Effector memory CD4-positive, alpha-beta T cell (primary cell): ENCODE measurements around the gene HAPSTR1.

Experiments
- DNase-seq, 3 donors: peaks; one replicate each; pipeline ENCODE4 v3.0.0-alpha.2; 2020
- H3K27ac ChIP-seq: 2 replicates; pipeline ENCODE4 v1.7.0; 2013; ENCODE audit warnings: mild to moderate bottlenecking, low read length, moderate library complexity; ENCODE audit not compliant: insufficient read depth, poor library complexity, severe bottlenecking
- H3K27me3 ChIP-seq: replicated peaks from 2 replicates; pipeline ENCODE4 v1.7.0; 2013; ENCODE audit warnings: mild to moderate bottlenecking, low read length; ENCODE audit not compliant: insufficient read depth, control insufficient read depth, poor library complexity, severe bottlenecking
- H3K36me3 ChIP-seq: 2 replicates; pipeline ENCODE4 v1.7.0; 2013; ENCODE audit warnings: mild to moderate bottlenecking, low read length, moderate library complexity; ENCODE audit not compliant: control insufficient read depth, insufficient read depth
- H3K4me1 ChIP-seq: 2 replicates; pipeline ENCODE4 v1.7.0; 2013; ENCODE audit warnings: low read length, mild to moderate bottlenecking; ENCODE audit not compliant: control insufficient read depth, insufficient read depth, poor library complexity, severe bottlenecking
- H3K4me3 ChIP-seq: 2 replicates; pipeline ENCODE4 v1.7.0; 2013; ENCODE audit warnings: low read length, low read depth, mild to moderate bottlenecking; ENCODE audit not compliant: insufficient read depth, poor library complexity, severe bottlenecking
- H3K9me3 ChIP-seq: 2 replicates; pipeline ENCODE4 v1.7.0; 2013; ENCODE audit warnings: mild to moderate bottlenecking, low read length, moderate library complexity; ENCODE audit not compliant: control insufficient read depth

The HAPSTR1 gene

GRCh38 chr16:9116141-9116540, 24.7 kb downstream of the HAPSTR1 start:
- no peaks in the 10 kb centered on the region for H3K9me3 ChIP-seq
- H3K4me3 ChIP-seq: no peak overlapping the region
- H3K36me3 ChIP-seq: peaks cover 35% of the 10 kb centered on the region
- H3K4me1 ChIP-seq: peaks cover 20% of the 10 kb centered on the region
- no peaks in the 10 kb centered on the region for H3K27me3 ChIP-seq
- no peak for DNase-seq
- no peak overlapping the region for H3K27ac ChIP-seq

- Histone ChIP-seq H3K36me3 (peaks cover 35% of the 10 kb centered on the region), H3K4me1 (peaks cover 3% of the 10 kb centered on the region), H3K27ac (no peak overlapping the region), H3K9me3 (no peaks in the 10 kb centered on the region), H3K27me3 (no peaks in the 10 kb centered on the region), H3K4me3 (no peak overlapping the region)
- DNase-seq: no peak
Observed at GRCh38 chr16:9118170-9118569, 26.7 kb downstream of the HAPSTR1 start.

- Histone ChIP-seq H3K4me1 (peaks cover 6% of the 10 kb centered on the region), H3K4me3 (no peak overlapping the region), H3K27ac (no peak overlapping the region), H3K9me3 (no peaks in the 10 kb centered on the region), H3K27me3 (no peaks in the 10 kb centered on the region), H3K36me3 (peaks cover 32% of the 10 kb centered on the region)
- no peak for DNase-seq
Observed at GRCh38 chr16:9119795-9120194, 28.4 kb downstream of the HAPSTR1 start.

- Histone ChIP-seq H3K36me3 (peaks cover 15% of the 10 kb centered on the region), H3K4me3 (no peak overlapping the region), H3K27ac (no peak overlapping the region), H3K4me1 (peaks cover 12% of the 10 kb centered on the region), H3K27me3 (no peaks in the 10 kb centered on the region), H3K9me3 (no peaks in the 10 kb centered on the region)
- DNase-seq: no peak
Observed at GRCh38 chr16:9122342-9122741, 30.9 kb downstream of the HAPSTR1 start.

- DNase-seq: no peak
- Histone ChIP-seq H3K4me1 (peaks cover 18% of the 10 kb centered on the region), H3K27me3 (no peaks in the 10 kb centered on the region), H3K27ac (no peak overlapping the region), H3K4me3 (no peak overlapping the region), H3K9me3 (no peaks in the 10 kb centered on the region), H3K36me3 (peaks cover 9% of the 10 kb centered on the region)
Observed at GRCh38 chr16:9122969-9123368, 31.5 kb downstream of the HAPSTR1 start.

GRCh38 chr16:9123401-9123800, 32.0 kb downstream of the HAPSTR1 start:
- peaks cover 9% of the 10 kb centered on the region for H3K36me3 ChIP-seq
- no peak overlapping the region for H3K4me3 ChIP-seq
- H3K9me3 ChIP-seq: no peaks in the 10 kb centered on the region
- H3K27me3 ChIP-seq: no peaks in the 10 kb centered on the region
- no peak overlapping the region for H3K27ac ChIP-seq
- peaks cover 19% of the 10 kb centered on the region for H3K4me1 ChIP-seq
- no peak for DNase-seq

GRCh38 chr16:9123871-9124270, 32.4 kb downstream of the HAPSTR1 start:
- H3K27ac ChIP-seq: no peak overlapping the region
- peaks cover 19% of the 10 kb centered on the region for H3K4me1 ChIP-seq
- H3K4me3 ChIP-seq: no peak overlapping the region
- peaks cover 9% of the 10 kb centered on the region for H3K36me3 ChIP-seq
- no peak for DNase-seq
- H3K27me3 ChIP-seq: no peaks in the 10 kb centered on the region
- no peaks in the 10 kb centered on the region for H3K9me3 ChIP-seq

- Histone ChIP-seq H3K27me3 (no peaks in the 10 kb centered on the region), H3K9me3 (no peaks in the 10 kb centered on the region), H3K4me3 (no peak overlapping the region), H3K27ac (no peak overlapping the region), H3K36me3 (peaks cover 4% of the 10 kb centered on the region), H3K4me1 (peaks cover 19% of the 10 kb centered on the region)
- DNase-seq: no peak
Observed at GRCh38 chr16:9124444-9124843, 33.0 kb downstream of the HAPSTR1 start.

- Histone ChIP-seq H3K27me3 (no peaks in the 10 kb centered on the region), H3K36me3 (peaks cover 4% of the 10 kb centered on the region), H3K4me3 (no peak overlapping the region), H3K4me1 (peaks cover 19% of the 10 kb centered on the region), H3K27ac (peak overlapping the region; percentile 15), H3K9me3 (no peaks in the 10 kb centered on the region)
- DNase-seq: no peak
Observed at GRCh38 chr16:9124908-9125584, 33.6 kb downstream of the HAPSTR1 start.

GRCh38 chr16:9125658-9126505, 34.4 kb downstream of the HAPSTR1 start:
- H3K4me1 ChIP-seq: peaks cover 19% of the 10 kb centered on the region
- no peaks in the 10 kb centered on the region for H3K27me3 ChIP-seq
- no peaks in the 10 kb centered on the region for H3K9me3 ChIP-seq
- H3K27ac ChIP-seq: peak overlapping the region; percentile 15
- peaks cover 4% of the 10 kb centered on the region for H3K36me3 ChIP-seq
- no peak overlapping the region for H3K4me3 ChIP-seq
- DNase-seq: no peak
